Measurements from ENCODE around the gene CHMP1A. TPM values are rescaled to one million over a fixed set of nuclear protein-coding genes. Genes with fewer than 3 reads are reported as not detected.
"Not testable (repeated sequence)": the region's sequence is repeated elsewhere in the genome, so short reads cannot be mapped to it uniquely, and the experiment has no call there.

Gene CHMP1A
- total RNA-seq, 1 donor: 110 TPM

DNA sequence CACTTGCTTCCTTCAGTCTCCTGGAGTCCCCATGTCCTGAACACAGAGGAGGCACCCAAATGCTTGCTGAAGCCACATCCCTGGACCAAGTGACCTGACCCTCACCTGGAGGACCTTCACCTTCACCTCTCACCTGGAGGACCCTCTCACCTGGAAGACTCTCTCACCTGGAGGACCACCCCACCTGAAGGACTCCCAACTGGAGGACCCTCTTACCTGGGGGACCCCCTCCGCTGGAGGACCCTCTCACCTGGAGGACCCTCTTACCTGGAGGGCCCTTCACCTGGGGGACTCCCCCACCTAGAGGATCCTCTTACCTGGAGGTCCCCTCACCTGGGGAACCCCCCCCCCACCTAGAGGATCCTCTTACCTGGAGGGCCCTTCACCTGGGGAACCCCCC is 28.4 kb upstream of the CHMP1A start:
- H3K79me2 ChIP-seq (ENCODE audit: insufficient read depth, low read length): peaks cover 26% of the 10 kb centered on the region
- H3K27ac ChIP-seq (ENCODE audit: low read depth, low read length): no peak overlapping the region
- H2AFZ ChIP-seq (ENCODE audit: low read length): no peak overlapping the region
- H3K27me3 ChIP-seq (ENCODE audit: insufficient read depth, low read length): no peaks in the 10 kb centered on the region
- H3K36me3 ChIP-seq (ENCODE audit: insufficient read depth, low read length): peaks cover 20% of the 10 kb centered on the region
- H3K4me3 ChIP-seq (ENCODE audit: insufficient read depth, low read length): no peak overlapping the region
- H3K9me3 ChIP-seq (ENCODE audit: low read depth, low read length): no peaks in the 10 kb centered on the region
- TF ChIP-seq, protein P1, sequence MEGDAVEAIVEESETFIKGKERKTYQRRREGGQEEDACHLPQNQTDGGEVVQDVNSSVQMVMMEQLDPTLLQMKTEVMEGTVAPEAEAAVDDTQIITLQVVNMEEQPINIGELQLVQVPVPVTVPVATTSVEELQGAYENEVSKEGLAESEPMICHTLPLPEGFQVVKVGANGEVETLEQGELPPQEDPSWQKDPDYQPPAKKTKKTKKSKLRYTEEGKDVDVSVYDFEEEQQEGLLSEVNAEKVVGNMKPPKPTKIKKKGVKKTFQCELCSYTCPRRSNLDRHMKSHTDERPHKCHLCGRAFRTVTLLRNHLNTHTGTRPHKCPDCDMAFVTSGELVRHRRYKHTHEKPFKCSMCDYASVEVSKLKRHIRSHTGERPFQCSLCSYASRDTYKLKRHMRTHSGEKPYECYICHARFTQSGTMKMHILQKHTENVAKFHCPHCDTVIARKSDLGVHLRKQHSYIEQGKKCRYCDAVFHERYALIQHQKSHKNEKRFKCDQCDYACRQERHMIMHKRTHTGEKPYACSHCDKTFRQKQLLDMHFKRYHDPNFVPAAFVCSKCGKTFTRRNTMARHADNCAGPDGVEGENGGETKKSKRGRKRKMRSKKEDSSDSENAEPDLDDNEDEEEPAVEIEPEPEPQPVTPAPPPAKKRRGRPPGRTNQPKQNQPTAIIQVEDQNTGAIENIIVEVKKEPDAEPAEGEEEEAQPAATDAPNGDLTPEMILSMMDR (IDR thresholded peaks at IDR 0.05; ENCODE audit: extremely low read depth, low read depth, low read length): no peak
- peaks cover 9% of the 10 kb centered on the region for H3K4me1 ChIP-seq (ENCODE audit: insufficient read depth, low read length)
- H4K20me1 ChIP-seq (ENCODE audit: insufficient read depth, low read length): peaks cover 16% of the 10 kb centered on the region
- DNase-seq (ENCODE audit: insufficient read length, low spot score, missing footprints): peak; percentile 75
- peak overlapping the region; percentile 95 for H3K4me2 ChIP-seq (ENCODE audit: insufficient read depth, low read length)

DNA sequence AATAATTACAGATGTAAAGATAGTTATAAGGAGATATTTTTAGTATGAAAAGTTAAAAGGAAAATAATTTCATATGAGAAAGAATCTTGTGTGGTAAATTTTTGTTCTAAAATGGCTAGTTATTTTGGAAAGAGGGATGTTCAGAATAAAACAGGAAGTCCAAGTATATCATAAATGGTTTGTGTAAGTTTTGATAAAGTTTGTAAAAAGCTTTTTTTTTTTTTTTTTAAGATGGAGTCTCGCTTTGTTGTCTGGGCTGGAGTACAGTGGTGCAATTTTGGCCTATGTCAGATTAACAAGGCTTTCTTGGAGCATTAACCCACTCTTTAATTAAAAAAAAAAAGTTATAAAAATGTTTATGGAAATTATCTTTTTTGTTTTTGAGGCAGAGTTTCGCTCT is 20.8 kb upstream of the CHMP1A start:
- no peak for DNase-seq (ENCODE audit: insufficient read length, low spot score, missing footprints)
- H3K4me1 ChIP-seq (ENCODE audit: insufficient read depth, low read length): no peaks in the 10 kb centered on the region
- no peak overlapping the region for H3K4me3 ChIP-seq (ENCODE audit: insufficient read depth, low read length)
- TF ChIP-seq, protein P1 (IDR thresholded peaks at IDR 0.05; ENCODE audit: extremely low read depth, low read depth, low read length): no peak
- no peaks in the 10 kb centered on the region for H3K27me3 ChIP-seq (ENCODE audit: insufficient read depth, low read length)
- H3K79me2 ChIP-seq (ENCODE audit: insufficient read depth, low read length): no peaks in the 10 kb centered on the region
- H3K36me3 ChIP-seq (ENCODE audit: insufficient read depth, low read length): no peaks in the 10 kb centered on the region
- no peaks in the 10 kb centered on the region for H3K9me3 ChIP-seq (ENCODE audit: low read depth, low read length)
- no peaks in the 10 kb centered on the region for H4K20me1 ChIP-seq (ENCODE audit: insufficient read depth, low read length)
- H3K4me2 ChIP-seq (ENCODE audit: insufficient read depth, low read length): no peak overlapping the region
- no peak overlapping the region for H2AFZ ChIP-seq (ENCODE audit: low read length)
- H3K27ac ChIP-seq (ENCODE audit: low read depth, low read length): no peak overlapping the region

DNA sequence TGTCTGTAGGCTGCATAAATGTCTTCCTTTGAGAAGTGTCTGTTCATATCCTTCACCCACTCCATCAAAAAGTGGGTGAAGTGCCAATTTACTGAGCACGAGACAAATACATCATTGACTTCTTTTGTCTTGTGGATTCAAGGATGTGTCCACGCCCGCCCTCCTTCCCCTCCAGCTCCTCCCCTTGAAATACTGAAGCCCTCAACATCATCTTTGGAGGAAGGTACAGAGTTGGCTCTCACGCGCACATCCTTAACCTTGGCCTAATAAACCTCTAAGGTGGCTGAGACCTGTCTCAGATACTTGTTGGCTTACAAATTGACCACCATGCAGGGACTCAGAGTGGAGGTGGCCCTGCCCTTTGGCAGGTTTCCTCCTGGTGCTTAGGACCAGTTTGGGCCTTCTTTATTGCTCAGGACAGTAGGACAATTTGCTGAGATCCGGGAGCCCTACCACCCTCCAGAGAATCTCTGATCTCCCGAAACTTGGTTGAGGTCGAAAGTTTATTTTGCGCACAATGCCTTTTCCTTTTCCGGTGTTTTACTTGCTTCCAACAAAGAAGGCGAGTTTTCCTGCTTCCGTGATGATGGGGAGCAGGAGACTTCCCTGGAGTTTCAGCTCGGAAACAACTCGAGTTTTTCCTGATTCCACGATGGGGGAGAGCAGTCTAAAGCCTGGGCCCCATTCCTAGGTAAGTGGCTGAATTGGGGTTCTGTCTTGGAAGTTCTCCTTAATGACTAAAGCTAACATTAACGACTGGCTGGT is 14.9 kb upstream of the CHMP1A start:
- Histone ChIP-seq H2AFZ (ENCODE audit: low read length) (no peak overlapping the region), H3K9me3 (ENCODE audit: low read depth, low read length) (no peaks in the 10 kb centered on the region), H3K27ac (ENCODE audit: low read depth, low read length) (no peak overlapping the region), H3K4me1 (ENCODE audit: insufficient read depth, low read length) (no peaks in the 10 kb centered on the region), H3K4me2 (ENCODE audit: insufficient read depth, low read length) (no peak overlapping the region), H3K79me2 (ENCODE audit: insufficient read depth, low read length) (no peaks in the 10 kb centered on the region), H3K36me3 (ENCODE audit: insufficient read depth, low read length) (no peaks in the 10 kb centered on the region), H3K27me3 (ENCODE audit: insufficient read depth, low read length) (no peaks in the 10 kb centered on the region), H3K4me3 (ENCODE audit: insufficient read depth, low read length) (no peak overlapping the region), H4K20me1 (ENCODE audit: insufficient read depth, low read length) (no peaks in the 10 kb centered on the region)
- DNase-seq (ENCODE audit: insufficient read length, low spot score, missing footprints): no peak
- TF ChIP-seq, protein P1 (IDR thresholded peaks at IDR 0.05; ENCODE audit: extremely low read depth, low read depth, low read length): no peak

DNA sequence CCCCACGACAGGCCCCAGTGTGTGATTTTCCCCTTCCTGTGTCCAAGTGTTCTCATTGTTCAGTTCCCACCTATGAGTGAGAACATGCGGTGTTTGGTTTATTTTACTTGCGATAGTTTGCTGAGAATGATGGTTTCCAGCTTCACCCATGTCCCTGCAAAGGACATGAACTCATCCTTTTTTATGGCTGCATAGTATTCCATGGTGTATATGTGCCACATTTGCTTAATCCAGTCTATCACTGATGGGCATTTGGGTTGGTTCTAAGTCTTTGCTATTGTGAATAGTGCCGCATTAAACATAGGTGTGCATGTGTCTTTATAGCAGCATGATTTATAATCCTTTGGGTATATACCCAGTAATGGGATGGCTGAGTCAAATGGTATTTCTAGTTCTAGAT is 14.1 kb upstream of the CHMP1A start:
- H3K4me1 ChIP-seq (ENCODE audit: insufficient read depth, low read length); H3K4me3 ChIP-seq (ENCODE audit: insufficient read depth, low read length); H4K20me1 ChIP-seq (ENCODE audit: insufficient read depth, low read length); H3K9me3 ChIP-seq (ENCODE audit: low read depth, low read length); H3K36me3 ChIP-seq (ENCODE audit: insufficient read depth, low read length); H3K27ac ChIP-seq (ENCODE audit: low read depth, low read length); DNase-seq (ENCODE audit: insufficient read length, low spot score, missing footprints); H2AFZ ChIP-seq (ENCODE audit: low read length); H3K27me3 ChIP-seq (ENCODE audit: insufficient read depth, low read length); H3K79me2 ChIP-seq (ENCODE audit: insufficient read depth, low read length); H3K4me2 ChIP-seq (ENCODE audit: insufficient read depth, low read length): not testable (repeated sequence)
